Measurements from ENCODE around the gene TBC1D22A. TPM values are rescaled to one million over a fixed set of nuclear protein-coding genes. Genes with fewer than 3 reads are reported as not detected.

Gene TBC1D22A
- total RNA-seq, 1 experiment from 2014 or later = 14.3 TPM

DNA sequence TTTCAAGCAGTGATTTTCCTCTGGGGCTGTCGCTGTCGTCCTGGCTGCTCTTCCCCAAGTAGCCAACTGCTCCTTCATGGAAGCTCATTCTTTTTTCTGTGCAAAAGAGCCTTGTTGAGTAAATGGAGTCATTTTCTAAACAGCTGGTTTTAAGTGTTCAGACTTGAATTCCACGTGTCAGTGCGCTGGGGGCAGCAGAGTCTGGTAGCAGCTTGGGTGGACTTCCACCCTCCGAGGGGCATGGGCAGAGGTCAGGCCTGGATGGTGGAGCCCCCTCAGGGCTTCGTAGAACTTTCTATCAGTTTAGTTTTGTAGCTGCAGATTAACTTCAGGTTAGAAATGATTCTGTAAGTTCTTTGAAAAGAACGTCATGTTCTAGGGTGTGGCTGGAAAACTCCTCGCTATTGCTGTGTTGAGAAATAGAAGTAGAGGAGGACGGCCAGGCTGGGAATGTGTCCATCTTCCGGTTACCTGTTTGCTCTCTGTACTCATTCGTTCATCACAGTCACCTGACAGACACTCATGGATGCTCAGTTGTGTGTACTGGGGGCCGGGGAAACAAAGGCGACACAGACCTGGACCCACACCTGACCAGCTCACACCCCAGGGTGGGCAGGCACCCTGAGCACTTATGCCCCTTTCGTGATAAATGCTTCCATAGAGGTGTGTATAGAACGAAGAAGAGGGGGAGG, 270.7 kb downstream of the TBC1D22A start:
- BruUV-seq (replicated peaks) = no TSS peak
- no peak overlapping the region for H3K9ac ChIP-seq (ENCODE audit: low read length)
- no peaks in the 10 kb centered on the region for H3K79me2 ChIP-seq (ENCODE audit: low read length)
- H3K9me2 ChIP-seq (replicated peaks; ENCODE audit: low read length) = no peaks in the 10 kb centered on the region
- H2AFZ ChIP-seq (ENCODE audit: low read length) = no peak overlapping the region
- no peaks in the 10 kb centered on the region for H3F3A ChIP-seq (ENCODE audit: low read length, unreplicated experiment)
- CTCF ChIA-PET = no interaction called here
- ATAC-seq (no peak), DNase-seq (no peak)
- no peaks in the 10 kb centered on the region for H3K9me3 ChIP-seq (ENCODE audit: low read length)
- no peaks in the 10 kb centered on the region for H4K20me1 ChIP-seq (ENCODE audit: low read length)
- POLR2A ChIA-PET (ENCODE audit: unreplicated experiment) = no interaction called here
- no peak overlapping the region for H3K4me2 ChIP-seq (ENCODE audit: low read length)
- intact Hi-C loops (cut with micrococcal nuclease) = no loop called here
- H3K36me3 ChIP-seq (ENCODE audit: low read depth, low read length) = no peaks in the 10 kb centered on the region
- TF ChIP-seq, protein P1, sequence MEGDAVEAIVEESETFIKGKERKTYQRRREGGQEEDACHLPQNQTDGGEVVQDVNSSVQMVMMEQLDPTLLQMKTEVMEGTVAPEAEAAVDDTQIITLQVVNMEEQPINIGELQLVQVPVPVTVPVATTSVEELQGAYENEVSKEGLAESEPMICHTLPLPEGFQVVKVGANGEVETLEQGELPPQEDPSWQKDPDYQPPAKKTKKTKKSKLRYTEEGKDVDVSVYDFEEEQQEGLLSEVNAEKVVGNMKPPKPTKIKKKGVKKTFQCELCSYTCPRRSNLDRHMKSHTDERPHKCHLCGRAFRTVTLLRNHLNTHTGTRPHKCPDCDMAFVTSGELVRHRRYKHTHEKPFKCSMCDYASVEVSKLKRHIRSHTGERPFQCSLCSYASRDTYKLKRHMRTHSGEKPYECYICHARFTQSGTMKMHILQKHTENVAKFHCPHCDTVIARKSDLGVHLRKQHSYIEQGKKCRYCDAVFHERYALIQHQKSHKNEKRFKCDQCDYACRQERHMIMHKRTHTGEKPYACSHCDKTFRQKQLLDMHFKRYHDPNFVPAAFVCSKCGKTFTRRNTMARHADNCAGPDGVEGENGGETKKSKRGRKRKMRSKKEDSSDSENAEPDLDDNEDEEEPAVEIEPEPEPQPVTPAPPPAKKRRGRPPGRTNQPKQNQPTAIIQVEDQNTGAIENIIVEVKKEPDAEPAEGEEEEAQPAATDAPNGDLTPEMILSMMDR (conservative IDR thresholded peaks at IDR 0.05; ENCODE audit: low read depth, low read length) = no peak
- no peak for TF ChIP-seq EZH2 (IDR thresholded peaks at IDR 0.05; ENCODE audit: low read length, unreplicated experiment)
- H3K4me1 ChIP-seq (ENCODE audit: insufficient read depth, low read length) = peaks cover 6% of the 10 kb centered on the region; the same call in 1 of the 2 replicates
- H3K4me3 ChIP-seq (ENCODE audit: low read length) = no peak overlapping the region
- no peaks in the 10 kb centered on the region for H3K27me3 ChIP-seq (ENCODE audit: low read length)
- H3K27ac ChIP-seq (ENCODE audit: low read length) = no peak overlapping the region

DNA sequence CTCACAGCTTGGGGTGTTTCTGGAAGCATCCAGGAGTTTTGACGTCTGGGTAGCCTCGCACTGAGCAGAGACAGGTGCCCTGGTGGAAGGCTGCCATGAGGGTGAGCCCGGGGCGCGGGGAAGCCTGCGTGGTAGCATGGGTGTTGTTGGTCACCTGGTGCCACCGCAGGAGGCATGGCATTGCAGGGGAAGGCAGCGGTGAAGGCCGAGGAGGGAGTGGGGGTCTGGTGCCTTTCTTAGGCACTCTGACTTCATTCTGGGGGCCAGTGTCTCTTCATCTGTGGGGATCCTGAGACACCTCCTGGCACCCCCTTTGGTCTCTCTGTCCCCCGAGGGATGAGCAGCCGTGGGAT, 271.2 kb downstream of the TBC1D22A start:
- Histone ChIP-seq H3K9me2 (replicated peaks; ENCODE audit: low read length) (no peaks in the 10 kb centered on the region), H3F3A (ENCODE audit: low read length, unreplicated experiment) (no peaks in the 10 kb centered on the region), H3K79me2 (ENCODE audit: low read length) (no peaks in the 10 kb centered on the region), H3K4me1 (ENCODE audit: insufficient read depth, low read length) (peaks cover 6% of the 10 kb centered on the region; the same call in 1 of the 2 replicates), H3K4me2 (ENCODE audit: low read length) (no peak overlapping the region), H4K20me1 (ENCODE audit: low read length) (no peaks in the 10 kb centered on the region), H3K36me3 (ENCODE audit: low read depth, low read length) (no peaks in the 10 kb centered on the region), H3K4me3 (ENCODE audit: low read length) (no peak overlapping the region), H3K9me3 (ENCODE audit: low read length) (no peaks in the 10 kb centered on the region), H3K27ac (ENCODE audit: low read length) (no peak overlapping the region), H2AFZ (ENCODE audit: low read length) (no peak overlapping the region), H3K27me3 (ENCODE audit: low read length) (no peaks in the 10 kb centered on the region), H3K9ac (ENCODE audit: low read length) (no peak overlapping the region)
- BruUV-seq (replicated peaks) = no TSS peak
- intact Hi-C loops (cut with micrococcal nuclease) = no loop called here
- POLR2A ChIA-PET (ENCODE audit: unreplicated experiment) = no interaction called here
- CTCF ChIA-PET = no interaction called here
- DNase-seq (no peak), ATAC-seq (no peak)
- TF ChIP-seq EZH2phosphoT487 (IDR thresholded peaks at IDR 0.05; ENCODE audit: borderline replicate concordance, low read length) (no peak), EZH2 (IDR thresholded peaks at IDR 0.05; ENCODE audit: low read length, unreplicated experiment) (no peak)
- TF ChIP-seq, protein P1 (conservative IDR thresholded peaks at IDR 0.05; ENCODE audit: low read depth, low read length) = no peak

DNA sequence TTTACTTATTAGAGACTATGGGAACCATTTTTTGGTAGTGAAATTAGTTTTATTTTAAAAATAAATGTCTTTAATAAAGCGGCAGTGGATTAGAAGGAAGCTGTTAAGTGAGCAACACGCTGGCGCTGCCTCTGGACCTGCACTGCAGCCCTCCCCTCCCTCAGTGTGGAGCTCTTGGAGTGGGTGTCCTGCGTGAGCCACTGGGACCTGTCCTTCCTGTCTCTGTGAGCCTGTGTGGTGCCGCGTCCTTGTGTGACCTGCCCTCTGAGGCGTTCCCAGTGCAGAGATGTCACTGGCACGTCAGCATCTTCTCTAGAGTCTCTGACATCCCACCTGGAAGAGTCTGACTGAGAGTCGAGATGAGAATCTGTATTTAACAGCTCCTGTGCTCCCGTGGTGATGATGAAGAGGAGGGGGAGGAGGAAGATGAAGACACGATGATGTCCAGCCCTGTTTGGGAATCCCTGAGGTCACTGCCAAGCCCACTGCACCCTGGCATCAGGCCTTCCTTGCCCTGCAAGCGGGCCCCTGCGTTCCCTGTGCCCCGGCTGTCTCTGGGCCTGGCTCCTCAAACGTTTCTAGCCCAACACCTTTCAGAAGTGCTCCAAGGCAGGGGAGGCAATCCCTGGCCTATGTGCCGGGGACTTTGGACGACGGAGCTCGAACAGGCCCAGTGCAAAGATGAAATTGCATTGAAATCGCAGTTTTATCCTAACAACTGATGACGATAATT, 271.8 kb downstream of the TBC1D22A start:
- no peak for ATAC-seq
- H3K4me3 ChIP-seq (ENCODE audit: low read length) = no peak overlapping the region
- POLR2A ChIA-PET (ENCODE audit: unreplicated experiment) = no interaction called here

More for the DNA sequence above, 271.8 kb downstream of the TBC1D22A start:
- no peak for DNase-seq
- Histone ChIP-seq H3K4me2 (ENCODE audit: low read length) (no peak overlapping the region), H2AFZ (ENCODE audit: low read length) (no peak overlapping the region), H3K9ac (ENCODE audit: low read length) (no peak overlapping the region), H4K20me1 (ENCODE audit: low read length) (no peaks in the 10 kb centered on the region), H3K27ac (ENCODE audit: low read length) (no peak overlapping the region), H3F3A (ENCODE audit: low read length, unreplicated experiment) (no peaks in the 10 kb centered on the region), H3K9me2 (replicated peaks; ENCODE audit: low read length) (no peaks in the 10 kb centered on the region), H3K79me2 (ENCODE audit: low read length) (no peaks in the 10 kb centered on the region), H3K4me1 (ENCODE audit: insufficient read depth, low read length) (peaks cover 6% of the 10 kb centered on the region; the same call in 1 of the 2 replicates), H3K27me3 (ENCODE audit: low read length) (no peaks in the 10 kb centered on the region), H3K9me3 (ENCODE audit: low read length) (no peaks in the 10 kb centered on the region), H3K36me3 (ENCODE audit: low read depth, low read length) (no peaks in the 10 kb centered on the region)
- no TSS peak for BruUV-seq (replicated peaks)
- TF ChIP-seq, protein P1 (conservative IDR thresholded peaks at IDR 0.05; ENCODE audit: low read depth, low read length) = no peak
- TF ChIP-seq EZH2phosphoT487 (IDR thresholded peaks at IDR 0.05; ENCODE audit: borderline replicate concordance, low read length) (no peak), EZH2 (IDR thresholded peaks at IDR 0.05; ENCODE audit: low read length, unreplicated experiment) (no peak)
- CTCF ChIA-PET = no interaction called here
- intact Hi-C loops (cut with micrococcal nuclease) = no loop called here

All from PC-3 (cell line).